RCC 7860 (cell line): ENCODE measurements around the gene POLR2C.

ENCODE experiments used
- DNase-seq: peaks from one replicate; pipeline ENCODE4 v3.0.0-alpha.2; 2015; ENCODE audit warnings: low spot score
- FAIRE-seq: peaks from 2 replicates; lab custom pipeline; 2012; peaks lifted over from hg19 to GRCh38; lab: Jason Lieb, UNC

Gene POLR2C

GRCh38 chr16:57447186-57447962, 15.1 kb upstream of the POLR2C start, which contains the start of the genes CIAPIN1 and COQ9:
Gene CIAPIN1, minus strand, starts transcription at chr16:57447385. Its CDS starts 6,457 bp downstream, at chr16:57440928.
Gene COQ9, plus strand, starts transcription at chr16:57447479. Its CDS starts 27 bp downstream, at chr16:57447506.
- DNase-seq, result peak; percentile 78
- no peak for FAIRE-seq

- FAIRE-seq, result no peak
- DNase-seq, result no peak
Measured at GRCh38 chr16:57452021-57452420, 10.5 kb upstream of the POLR2C start.

- no peak for FAIRE-seq
- no peak for DNase-seq
Measured at GRCh38 chr16:57462978-57463362, 491 bp downstream of the POLR2C start.

GRCh38 chr16:57464523-57464922, 2.0 kb downstream of the POLR2C start:
- no peak for DNase-seq
- FAIRE-seq, result no peak

- FAIRE-seq (no peak), DNase-seq (no peak)
Measured at GRCh38 chr16:57468346-57468745, 5.9 kb downstream of the POLR2C start.

- DNase-seq (no peak), FAIRE-seq (no peak)
Measured at GRCh38 chr16:57469046-57469445, 6.6 kb downstream of the POLR2C start.

- DNase-seq (no peak), FAIRE-seq (no peak)
Measured at GRCh38 chr16:57469917-57470470, 7.5 kb downstream of the POLR2C start.

- no peak for FAIRE-seq
Measured at GRCh38 chr16:57470711-57471110, 8.2 kb downstream of the POLR2C start.

GRCh38 chr16:57471209-57471608, 8.7 kb downstream of the POLR2C start:
- no peak for FAIRE-seq

More at GRCh38 chr16:57470711-57471110, 8.2 kb downstream of the POLR2C start:
- no peak for DNase-seq

GRCh38 chr16:57471852-57472664, 9.6 kb downstream of the POLR2C start:
- DNase-seq (no peak), FAIRE-seq (no peak)

More at GRCh38 chr16:57471209-57471608, 8.7 kb downstream of the POLR2C start:
- DNase-seq, result no peak

- FAIRE-seq, result no peak
Measured at GRCh38 chr16:57472665-57473060, 10.2 kb downstream of the POLR2C start.

GRCh38 chr16:57473176-57473840, 10.8 kb downstream of the POLR2C start:
- FAIRE-seq (no peak), DNase-seq (no peak)

More at GRCh38 chr16:57472665-57473060, 10.2 kb downstream of the POLR2C start:
- DNase-seq, result no peak

GRCh38 chr16:57473906-57474305, 11.4 kb downstream of the POLR2C start:
- no peak for FAIRE-seq
- DNase-seq, result no peak

GRCh38 chr16:57474671-57475661, 12.5 kb downstream of the POLR2C start:
- FAIRE-seq (no peak), DNase-seq (no peak)

- no peak for DNase-seq
- no peak for FAIRE-seq
Measured at GRCh38 chr16:57475711-57476339, 13.3 kb downstream of the POLR2C start.

- no peak for DNase-seq
- FAIRE-seq, result no peak
Measured at GRCh38 chr16:57476546-57477410, 14.3 kb downstream of the POLR2C start.

- DNase-seq (no peak), FAIRE-seq (no peak)
Measured at GRCh38 chr16:57477531-57478202, 15.2 kb downstream of the POLR2C start.
